GM18868 (cell line): Measurements from ENCODE around the gene MXD4.
"Not testable (repeated sequence)": the region's sequence is repeated elsewhere in the genome, so short reads cannot be mapped to it uniquely, and the experiment has no call there.

Experiments
- ATAC-seq: cut with Tn5 transposase; IDR thresholded peaks from one replicate; pipeline ENCODE4 v1.9.1; 2021; ENCODE audit warnings: mild to moderate bottlenecking, moderate library complexity; ENCODE audit not compliant: unreplicated experiment

MXD4 gene

GRCh38 chr4:2241003-2241402 lies 20.9 kb downstream of the MXD4 start:
- ATAC-seq, result no peak

GRCh38 chr4:2236944-2237666 lies 24.8 kb downstream of the MXD4 start:
- no peak for ATAC-seq

GRCh38 chr4:2231082-2231481 lies 30.8 kb downstream of the MXD4 start:
- no peak for ATAC-seq

- ATAC-seq, result no peak
Observed at GRCh38 chr4:2226261-2226660, 35.6 kb downstream of the MXD4 start.

- no peak for ATAC-seq
Observed at GRCh38 chr4:2222838-2223237, 39.1 kb downstream of the MXD4 start.

GRCh38 chr4:2221378-2221777 lies 40.5 kb downstream of the MXD4 start:
- not testable (repeated sequence) for ATAC-seq

- ATAC-seq, result peak; percentile 55
Observed at GRCh38 chr4:2220016-2220630, 41.8 kb downstream of the MXD4 start.

- no peak for ATAC-seq
Observed at GRCh38 chr4:2219233-2219760, 42.6 kb downstream of the MXD4 start.

GRCh38 chr4:2218436-2218835 lies 43.5 kb downstream of the MXD4 start:
- ATAC-seq, result no peak

GRCh38 chr4:2217726-2218125 lies 44.2 kb downstream of the MXD4 start:
- no peak for ATAC-seq

GRCh38 chr4:2212831-2213230 lies 49.1 kb downstream of the MXD4 start:
- no peak for ATAC-seq

GRCh38 chr4:2202789-2203188 lies 59.1 kb downstream of the MXD4 start:
- ATAC-seq, result not testable (repeated sequence)
